Measurements from ENCODE around the gene OSBPL10.

- TF ChIP-seq CTCF (IDR thresholded peaks at IDR 0.05; ENCODE audit: control extremely low read depth in 1 of 3, insufficient read depth in 1 of 3, low read depth in 1 of 3, low read length in 3 of 3) (no peak), TAF1 (IDR thresholded peaks at IDR 0.05; ENCODE audit: low read depth, low read length) (no peak), CHD2 (IDR thresholded peaks at IDR 0.05; ENCODE audit: low read length) (no peak), ATF3 (IDR thresholded peaks at IDR 0.05; ENCODE audit: insufficient read depth, low read depth, low read length) (no peak), JUN (IDR thresholded peaks at IDR 0.05; ENCODE audit: low read depth, low read length) (no peak)
- TF ChIP-seq, protein P1, sequence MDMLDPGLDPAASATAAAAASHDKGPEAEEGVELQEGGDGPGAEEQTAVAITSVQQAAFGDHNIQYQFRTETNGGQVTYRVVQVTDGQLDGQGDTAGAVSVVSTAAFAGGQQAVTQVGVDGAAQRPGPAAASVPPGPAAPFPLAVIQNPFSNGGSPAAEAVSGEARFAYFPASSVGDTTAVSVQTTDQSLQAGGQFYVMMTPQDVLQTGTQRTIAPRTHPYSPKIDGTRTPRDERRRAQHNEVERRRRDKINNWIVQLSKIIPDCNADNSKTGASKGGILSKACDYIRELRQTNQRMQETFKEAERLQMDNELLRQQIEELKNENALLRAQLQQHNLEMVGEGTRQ (IDR thresholded peaks at IDR 0.05; ENCODE audit: low read length) = no peak
Measured at GRCh38 chr3:31776016-31776415, 205.0 kb downstream of the OSBPL10 start.
